Activated CD4-positive, alpha-beta T cell treated with anti-CD3 and anti-CD28 coated beads for 24 hours (primary cell): ENCODE data around the gene AK9.
"Not testable (repeated sequence)": the region's sequence is repeated elsewhere in the genome, so short reads cannot be mapped to it uniquely, and the experiment has no call there.

Experiments used
- DNase-seq, 2 donors: peaks; one replicate each; pipeline ENCODE4 v3.0.0-alpha.2; 2020; ENCODE audit warnings: low read depth in 2 of 2

The AK9 gene

GRCh38 chr6:109480993-109481480 is 210.0 kb downstream of the AK9 start:
- DNase-seq: no peak

- DNase-seq: no peak
These were observed 212.0 kb downstream of the AK9 start for GRCh38 chr6:109478841-109479624.

GRCh38 chr6:109478222-109478805 is 212.7 kb downstream of the AK9 start:
- DNase-seq: no peak

GRCh38 chr6:109477725-109478124 is 213.3 kb downstream of the AK9 start:
- no peak for DNase-seq

- DNase-seq: no peak
These were observed 213.8 kb downstream of the AK9 start for GRCh38 chr6:109477184-109477583.

GRCh38 chr6:109475625-109476024 is 215.4 kb downstream of the AK9 start:
- DNase-seq: no peak

- DNase-seq: no peak
These were observed 216.0 kb downstream of the AK9 start for GRCh38 chr6:109474995-109475394.

- DNase-seq: no peak
These were observed 217.9 kb downstream of the AK9 start for GRCh38 chr6:109473120-109473519.

- DNase-seq: no peak
These were observed 218.6 kb downstream of the AK9 start for GRCh38 chr6:109472132-109472995.

GRCh38 chr6:109471105-109471810 is 219.7 kb downstream of the AK9 start:
- no peak for DNase-seq

GRCh38 chr6:109469591-109470189 is 221.3 kb downstream of the AK9 start:
- no peak for DNase-seq

- DNase-seq: no peak
These were observed 223.3 kb downstream of the AK9 start for GRCh38 chr6:109467696-109468095.

- DNase-seq: no peak
These were observed 224.6 kb downstream of the AK9 start for GRCh38 chr6:109466212-109466923.

GRCh38 chr6:109465772-109466171 is 225.2 kb downstream of the AK9 start:
- no peak for DNase-seq

- DNase-seq: no peak
These were observed 229.1 kb downstream of the AK9 start for GRCh38 chr6:109461733-109462526.

- not testable (repeated sequence) for DNase-seq
These were observed 229.8 kb downstream of the AK9 start for GRCh38 chr6:109461205-109461604.

GRCh38 chr6:109460161-109460829 is 230.7 kb downstream of the AK9 start:
- DNase-seq: no peak

- no peak for DNase-seq
These were observed 232.0 kb downstream of the AK9 start for GRCh38 chr6:109458774-109459531.
